ENCODE measurements around the gene BRD2. TPM values are rescaled to one million over a fixed set of nuclear protein-coding genes. Genes with fewer than 3 reads are reported as not detected.

The BRD2 gene
- total RNA-seq, 2 donors from 2014 or later: 216 to 254 TPM

GRCh38 chr6:32945108-32945760 lies 23.2 kb upstream of the BRD2 start:
- DNase-seq (ENCODE audit: low spot score in 2 of 2): no peak

GRCh38 chr6:32945953-32946352 lies 22.4 kb upstream of the BRD2 start:
- Mint-ChIP-seq H3K9me3 (peaks cover 0 to 8% of the 10 kb centered on the region in 2 donors), H3K36me3 (no peaks in the 10 kb centered on the region), H3K27ac (no peak overlapping the region)
- no peak for ATAC-seq
- no peak for DNase-seq (ENCODE audit: low spot score in 2 of 2)

More at GRCh38 chr6:32945108-32945760, 23.2 kb upstream of the BRD2 start:
- no peaks in the 10 kb centered on the region for H3K36me3 Mint-ChIP-seq
- peak overlapping the region in 1 of 2 donors; percentile 78 for H3K27ac Mint-ChIP-seq
- peaks cover 0 to 8% of the 10 kb centered on the region in 2 donors for H3K9me3 Mint-ChIP-seq
- peak in 1 of 2 donors; percentile 8 for ATAC-seq

DNA sequence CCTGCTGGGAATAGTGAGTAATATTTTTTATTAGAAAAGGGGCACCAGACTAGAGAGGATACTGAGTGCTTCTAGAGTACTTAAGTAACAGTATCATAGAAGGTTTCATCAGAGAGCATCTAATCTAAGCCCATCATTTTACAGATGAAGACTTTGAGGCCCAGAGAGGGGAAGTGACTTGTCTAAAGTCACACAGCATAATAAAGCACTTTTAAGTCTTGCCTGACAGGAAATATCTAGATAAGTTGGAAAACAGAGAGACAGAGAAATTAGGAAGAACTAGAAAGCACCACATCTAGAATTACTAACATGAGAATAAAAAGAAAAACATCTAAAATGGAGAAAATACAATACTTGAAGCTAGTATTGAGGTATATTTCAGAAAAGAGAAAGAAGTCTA lies 21.5 kb upstream of the BRD2 start:
- no peak overlapping the region for H3K27ac Mint-ChIP-seq
- H3K36me3 Mint-ChIP-seq: no peaks in the 10 kb centered on the region
- DNase-seq (ENCODE audit: low spot score in 2 of 2) (no peak), ATAC-seq (no peak)
- H3K9me3 Mint-ChIP-seq: peaks cover 0 to 8% of the 10 kb centered on the region in 2 donors

- H3K27ac Mint-ChIP-seq: no peak overlapping the region
- H3K36me3 Mint-ChIP-seq: no peaks in the 10 kb centered on the region
- H3K9me3 Mint-ChIP-seq: peaks cover 0 to 8% of the 10 kb centered on the region in 2 donors
- ATAC-seq (peak in 1 of 2 donors; percentile 25), DNase-seq (ENCODE audit: low spot score in 2 of 2) (peak in 1 of 2 donors; percentile 18)
These were observed 20.6 kb upstream of the BRD2 start for GRCh38 chr6:32947552-32948465.

GRCh38 chr6:32949113-32949512 lies 19.3 kb upstream of the BRD2 start:
- Mint-ChIP-seq H3K9me3 (peaks cover 0 to 8% of the 10 kb centered on the region in 2 donors), H3K27ac (no peak overlapping the region), H3K36me3 (no peaks in the 10 kb centered on the region)
- ATAC-seq (no peak), DNase-seq (ENCODE audit: low spot score in 2 of 2) (no peak)

DNA sequence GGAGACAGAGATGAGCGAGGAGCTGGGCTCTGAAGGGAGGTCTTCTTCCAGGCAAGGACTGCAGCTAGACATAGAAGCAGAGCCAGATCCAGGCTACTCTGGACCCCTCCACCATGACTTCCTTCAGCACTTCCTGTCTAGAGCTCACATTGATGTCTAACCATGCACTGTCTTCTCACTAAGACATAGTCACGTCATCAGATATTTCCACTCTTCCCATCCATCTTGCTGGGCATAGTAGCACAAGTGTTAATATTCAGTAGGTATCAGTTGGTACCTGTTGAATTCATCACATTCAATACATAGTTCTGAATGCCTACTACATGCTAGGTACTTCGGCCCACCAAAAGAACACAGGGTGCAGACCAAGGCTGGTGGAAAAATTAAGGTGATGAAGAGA lies 18.4 kb upstream of the BRD2 start:
- no peak for DNase-seq (ENCODE audit: low spot score in 2 of 2)
- peaks cover 0 to 8% of the 10 kb centered on the region in 2 donors for H3K9me3 Mint-ChIP-seq
- no peak overlapping the region for H3K27ac Mint-ChIP-seq

GRCh38 chr6:32950449-32950848 lies 17.9 kb upstream of the BRD2 start:
- Mint-ChIP-seq H3K27ac (no peak overlapping the region), H3K36me3 (no peaks in the 10 kb centered on the region), H3K9me3 (peaks cover 0 to 4% of the 10 kb centered on the region in 2 donors)
- ATAC-seq: no peak
- no peak for DNase-seq (ENCODE audit: low spot score in 2 of 2)

More for the DNA sequence above, 18.4 kb upstream of the BRD2 start:
- no peaks in the 10 kb centered on the region for H3K36me3 Mint-ChIP-seq
- no peak for ATAC-seq

DNA sequence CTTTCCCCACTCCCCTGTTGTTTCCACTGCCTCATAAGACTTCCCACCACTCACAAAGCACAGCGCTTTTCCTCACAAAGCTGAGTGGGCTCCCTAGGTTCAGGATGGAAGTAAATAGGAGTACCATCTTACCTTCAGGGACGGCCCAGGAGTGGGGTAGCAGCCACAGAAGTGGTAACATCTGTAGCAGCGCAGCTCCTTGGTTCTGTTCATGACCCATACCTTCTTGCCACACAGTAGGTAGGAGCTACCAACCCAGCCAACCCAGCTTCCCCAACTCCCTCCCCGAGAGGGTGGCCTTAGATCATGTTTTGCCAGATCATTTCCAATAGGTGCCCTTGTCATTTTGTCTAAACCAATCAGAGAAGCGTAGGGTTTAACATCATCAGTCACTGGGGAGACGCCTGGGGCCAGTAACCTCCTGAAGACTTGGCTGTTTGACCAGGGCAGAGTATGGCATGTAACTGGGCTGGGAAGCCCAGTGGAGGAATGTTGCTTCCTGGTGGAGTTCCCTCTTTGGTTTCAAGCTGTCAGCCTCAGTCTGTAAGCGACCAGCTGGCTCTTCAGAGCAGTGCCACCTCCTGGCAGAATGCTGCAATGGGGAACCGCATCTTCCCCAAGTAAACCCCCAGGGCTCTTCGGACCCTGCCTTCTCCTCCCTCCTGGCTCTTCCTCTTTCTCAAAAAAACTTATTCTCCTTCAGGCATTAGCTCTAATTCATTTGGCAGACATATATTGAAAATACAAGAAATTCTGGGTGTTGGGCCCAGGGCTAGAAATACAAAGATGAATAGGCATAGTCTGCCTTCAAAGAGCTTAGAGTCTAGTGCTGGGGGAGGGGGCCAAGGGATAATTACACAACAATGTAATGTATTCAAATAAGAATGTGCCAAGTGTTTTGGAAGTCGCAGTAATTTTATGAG lies 15.3 kb upstream of the BRD2 start, which contains the start of gene HLA-DMA:
HLA-DMA (minus strand) TSS at position 281 of the 923 bp plus-strand sequence; CDS start at position 220, 61 bp downstream.
- ATAC-seq: peak; percentile 98 to 99
- Mint-ChIP-seq H3K27ac (peak within 1 kb of the TSS in 1 of 2 donors; percentile 90), H3K36me3 (no peaks in the 10 kb centered on the region), H3K9me3 (no peaks in the 10 kb centered on the region)
- DNase-seq (ENCODE audit: low spot score in 2 of 2): peak; percentile 79 to 82

DNA sequence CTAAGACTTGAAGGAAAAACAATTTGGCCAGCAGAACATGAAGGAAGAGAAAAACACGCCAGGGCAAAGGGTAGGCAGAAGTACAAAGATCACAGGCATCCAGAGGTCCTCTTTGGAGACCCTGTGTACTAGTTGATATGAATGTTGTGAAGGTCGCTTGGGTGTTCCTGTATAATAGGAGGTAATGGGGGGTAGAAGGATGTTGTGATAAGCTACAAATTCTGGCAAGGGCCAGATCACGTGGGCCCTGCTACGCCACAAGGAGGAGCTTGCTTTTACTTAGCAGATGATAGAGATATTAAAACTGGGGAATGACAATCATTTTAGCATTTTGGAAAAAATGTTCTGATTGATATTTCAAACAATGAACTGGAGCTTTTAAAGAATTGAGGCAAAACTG lies 14.6 kb upstream of the BRD2 start:
- Mint-ChIP-seq H3K27ac (no peak overlapping the region), H3K36me3 (no peaks in the 10 kb centered on the region), H3K9me3 (no peaks in the 10 kb centered on the region)
- DNase-seq (ENCODE audit: low spot score in 2 of 2) (no peak), ATAC-seq (no peak)

- Mint-ChIP-seq H3K9me3 (no peaks in the 10 kb centered on the region), H3K36me3 (no peaks in the 10 kb centered on the region), H3K27ac (no peak overlapping the region)
- DNase-seq (ENCODE audit: low spot score in 2 of 2) (no peak), ATAC-seq (no peak)
These were observed 14.1 kb upstream of the BRD2 start for GRCh38 chr6:32954267-32954666.

GRCh38 chr6:32954986-32955802 lies 13.2 kb upstream of the BRD2 start:
- Mint-ChIP-seq H3K36me3 (no peaks in the 10 kb centered on the region), H3K27ac (peak overlapping the region in 1 of 2 donors; percentile 3)

GRCh38 chr6:32956176-32956575 lies 12.2 kb upstream of the BRD2 start:
- no peak for DNase-seq (ENCODE audit: low spot score in 2 of 2)
- Mint-ChIP-seq H3K27ac (no peak overlapping the region), H3K36me3 (peaks cover 0 to 3% of the 10 kb centered on the region in 2 donors), H3K9me3 (peaks cover 0 to under 1% of the 10 kb centered on the region in 2 donors)
- ATAC-seq: no peak

More at GRCh38 chr6:32954986-32955802, 13.2 kb upstream of the BRD2 start:
- no peaks in the 10 kb centered on the region for H3K9me3 Mint-ChIP-seq
- ATAC-seq: peak; percentile 4 to 25
- DNase-seq (ENCODE audit: low spot score in 2 of 2): peak in 1 of 2 donors; percentile 35

DNA sequence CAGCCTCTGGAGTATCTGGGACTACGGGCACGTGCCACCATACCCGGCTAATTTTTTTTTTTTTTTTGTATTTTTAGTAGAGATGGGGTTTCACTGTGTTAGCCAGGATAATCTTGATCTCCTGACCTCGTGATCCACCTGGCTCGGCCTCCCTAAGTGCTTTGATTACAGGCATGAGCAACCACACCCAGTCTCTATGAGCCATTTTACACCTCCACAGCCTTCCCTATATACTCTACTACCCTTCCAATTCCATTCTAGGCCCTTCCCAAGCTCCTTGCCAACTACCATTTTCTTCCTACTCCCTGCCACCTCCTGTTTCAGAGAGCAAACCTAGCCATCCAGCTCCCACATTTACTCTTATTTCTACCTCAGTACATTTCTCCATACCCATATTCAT lies 7.8 kb upstream of the BRD2 start:
- Mint-ChIP-seq H3K27ac (peak overlapping the region in 1 of 2 donors; percentile 11), H3K36me3 (peaks cover 0 to 12% of the 10 kb centered on the region in 2 donors), H3K9me3 (peaks cover 0 to 7% of the 10 kb centered on the region in 2 donors)
- no peak for ATAC-seq
- no peak for DNase-seq (ENCODE audit: low spot score in 2 of 2)

DNA sequence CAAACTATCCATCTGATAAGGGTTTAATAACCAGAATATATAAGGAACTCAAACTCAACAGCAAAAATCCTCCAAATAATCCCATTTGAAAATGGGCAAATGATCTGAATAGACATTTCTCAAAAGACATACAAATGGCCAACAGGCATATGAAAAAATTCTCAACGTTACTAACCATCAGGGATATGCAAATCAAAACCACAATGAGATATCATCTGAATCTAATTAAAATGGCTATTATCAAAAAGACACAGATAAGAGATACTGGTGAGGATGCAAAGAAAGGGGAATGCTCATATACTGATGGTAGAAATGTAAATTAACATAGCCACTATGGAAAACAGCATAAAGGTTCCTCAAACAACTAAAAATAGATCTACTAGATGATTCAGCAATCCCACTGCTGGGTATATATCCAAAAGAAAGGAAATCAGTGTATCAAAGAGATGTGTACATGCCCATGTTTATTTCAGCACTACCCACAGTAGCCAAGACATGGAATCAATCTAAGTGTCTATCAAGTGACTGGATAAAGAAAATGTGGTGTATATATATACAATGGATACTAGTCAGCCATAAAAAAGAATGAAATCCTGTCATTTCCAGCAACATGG lies 6.1 kb upstream of the BRD2 start:
- Mint-ChIP-seq H3K36me3 (peaks cover 7 to 14% of the 10 kb centered on the region in 2 donors), H3K9me3 (peaks cover 0 to 7% of the 10 kb centered on the region in 2 donors), H3K27ac (no peak overlapping the region)
- ATAC-seq: no peak
- DNase-seq (ENCODE audit: low spot score in 2 of 2): no peak

DNA sequence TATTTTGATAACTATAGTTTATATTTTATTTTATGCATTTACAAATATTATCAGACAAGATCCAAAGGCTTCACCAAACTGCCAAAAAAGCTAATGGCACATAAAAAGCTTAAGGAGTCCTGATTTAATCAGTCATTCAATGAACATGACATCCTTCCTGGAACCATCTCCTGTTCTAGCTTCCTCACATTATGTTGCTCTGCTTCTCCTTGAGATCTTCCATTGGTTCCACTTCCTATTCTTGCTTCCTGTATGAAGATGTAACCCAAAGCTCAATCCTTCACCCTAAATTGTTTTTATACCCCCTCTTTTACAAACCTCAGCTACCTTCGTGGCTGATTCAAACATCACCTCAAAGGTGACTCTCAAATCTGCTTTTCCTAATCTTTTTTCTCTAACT lies 4.5 kb upstream of the BRD2 start:
- Mint-ChIP-seq H3K27ac (no peak overlapping the region), H3K36me3 (peaks cover 13 to 20% of the 10 kb centered on the region in 2 donors), H3K9me3 (peaks cover 0 to 7% of the 10 kb centered on the region in 2 donors)
- ATAC-seq: no peak
- no peak for DNase-seq (ENCODE audit: low spot score in 2 of 2)

Data from activated naive CD4-positive, alpha-beta T cell treated with anti-CD3 and anti-CD28 coated beads, Interleukin-2, amount 50 U/mL, for 72 hours (primary cell).